ENCODE data around the gene USO1.

Gene USO1

GRCh38 chr4:75848171-75848760, 123.9 kb downstream of the USO1 start:
- peak; percentile 47 for DNase-seq

- no peak for DNase-seq
Measured at GRCh38 chr4:75848891-75849290, 124.5 kb downstream of the USO1 start.

GRCh38 chr4:75849461-75849860, 125.1 kb downstream of the USO1 start:
- DNase-seq = no peak

- DNase-seq = no peak
Measured at GRCh38 chr4:75858721-75859120, 134.3 kb downstream of the USO1 start.

GRCh38 chr4:75860606-75861005, 136.2 kb downstream of the USO1 start:
- DNase-seq = no peak
